Measurements from ENCODE around the gene NCSTN.

- TF ChIP-seq, protein P1, sequence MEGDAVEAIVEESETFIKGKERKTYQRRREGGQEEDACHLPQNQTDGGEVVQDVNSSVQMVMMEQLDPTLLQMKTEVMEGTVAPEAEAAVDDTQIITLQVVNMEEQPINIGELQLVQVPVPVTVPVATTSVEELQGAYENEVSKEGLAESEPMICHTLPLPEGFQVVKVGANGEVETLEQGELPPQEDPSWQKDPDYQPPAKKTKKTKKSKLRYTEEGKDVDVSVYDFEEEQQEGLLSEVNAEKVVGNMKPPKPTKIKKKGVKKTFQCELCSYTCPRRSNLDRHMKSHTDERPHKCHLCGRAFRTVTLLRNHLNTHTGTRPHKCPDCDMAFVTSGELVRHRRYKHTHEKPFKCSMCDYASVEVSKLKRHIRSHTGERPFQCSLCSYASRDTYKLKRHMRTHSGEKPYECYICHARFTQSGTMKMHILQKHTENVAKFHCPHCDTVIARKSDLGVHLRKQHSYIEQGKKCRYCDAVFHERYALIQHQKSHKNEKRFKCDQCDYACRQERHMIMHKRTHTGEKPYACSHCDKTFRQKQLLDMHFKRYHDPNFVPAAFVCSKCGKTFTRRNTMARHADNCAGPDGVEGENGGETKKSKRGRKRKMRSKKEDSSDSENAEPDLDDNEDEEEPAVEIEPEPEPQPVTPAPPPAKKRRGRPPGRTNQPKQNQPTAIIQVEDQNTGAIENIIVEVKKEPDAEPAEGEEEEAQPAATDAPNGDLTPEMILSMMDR (IDR thresholded peaks at IDR 0.05) = no peak
- TF ChIP-seq ZFX (IDR thresholded peaks at IDR 0.05; ENCODE audit: borderline replicate concordance) = no peak
These were observed 33.6 kb upstream of the NCSTN start for GRCh38 chr1:160309571-160309970.
